ENCODE measurements around the gene CEP350. TPM values are rescaled to one million over a fixed set of nuclear protein-coding genes. Genes with fewer than 3 reads are reported as not detected.

Gene CEP350
- total and polyA plus RNA-seq, 2 of the 13 experiments (the other 11 are each of a cell fraction or from before 2014, with no cell fraction given) = 7.6 to 35.9 TPM

DNA sequence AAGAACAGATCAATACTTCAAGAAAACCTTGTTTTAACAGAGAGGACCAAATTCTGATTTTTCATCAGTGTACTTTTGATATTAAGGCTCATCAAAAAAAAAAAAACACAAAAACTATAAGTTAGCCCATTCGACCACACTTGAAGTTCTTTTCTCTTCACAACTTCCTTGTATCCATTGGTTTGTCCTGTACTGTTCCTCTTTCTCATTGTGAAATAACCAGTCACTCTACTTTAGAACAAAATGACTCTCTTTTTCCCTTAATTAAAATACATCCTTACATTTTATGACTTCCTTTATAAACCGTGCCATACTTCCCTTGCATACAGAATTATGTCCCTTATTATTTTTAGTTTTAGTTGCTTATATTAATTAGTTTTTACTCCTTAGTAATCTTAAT is 208.4 kb downstream of the CEP350 start (continued):
- TF ChIP-seq, protein P1, sequence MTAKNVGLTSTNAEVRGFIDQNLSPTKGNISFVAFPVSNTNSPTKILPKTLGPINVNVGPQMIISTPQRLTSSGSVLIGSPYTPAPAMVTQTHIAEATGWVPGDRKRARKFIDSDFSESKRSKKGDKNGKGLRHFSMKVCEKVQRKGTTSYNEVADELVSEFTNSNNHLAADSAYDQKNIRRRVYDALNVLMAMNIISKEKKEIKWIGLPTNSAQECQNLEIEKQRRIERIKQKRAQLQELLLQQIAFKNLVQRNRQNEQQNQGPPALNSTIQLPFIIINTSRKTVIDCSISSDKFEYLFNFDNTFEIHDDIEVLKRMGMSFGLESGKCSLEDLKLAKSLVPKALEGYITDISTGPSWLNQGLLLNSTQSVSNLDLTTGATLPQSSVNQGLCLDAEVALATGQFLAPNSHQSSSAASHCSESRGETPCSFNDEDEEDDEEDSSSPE (CRISPR knock-in tag; IDR thresholded peaks at IDR 0.05) = no peak
- no peak for TF ChIP-seq NBN (conservative IDR thresholded peaks at IDR 0.05)
- TF ChIP-seq, protein P2, sequence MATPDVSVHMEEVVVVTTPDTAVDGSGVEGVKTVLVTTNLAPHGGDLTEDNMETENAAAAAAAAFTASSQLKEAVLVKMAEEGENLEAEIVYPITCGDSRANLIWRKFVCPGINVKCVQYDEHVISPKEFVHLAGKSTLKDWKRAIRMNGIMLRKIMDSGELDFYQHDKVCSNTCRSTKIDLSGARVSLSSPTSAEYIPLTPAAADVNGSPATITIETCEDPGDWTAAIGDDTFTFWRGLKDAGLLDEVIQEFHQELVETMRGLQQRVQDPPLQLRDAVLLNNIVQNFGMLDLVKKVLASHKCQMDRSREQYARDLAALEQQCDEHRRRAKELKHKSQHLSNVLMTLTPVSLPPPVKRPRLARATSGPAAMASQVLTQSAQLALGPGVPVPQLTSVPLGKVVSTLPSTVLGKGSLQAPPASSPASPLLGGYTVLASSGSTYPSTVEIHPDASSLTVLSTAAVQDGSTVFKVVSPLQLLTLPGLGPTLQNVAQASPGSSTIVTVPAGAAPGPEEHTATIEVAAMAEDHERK (CRISPR knock-in tag; IDR thresholded peaks at IDR 0.05; ENCODE audit: low read depth) = no peak

Other genes starting within 250 kb of the CEP350 start
- not detected in 2 replicates for gene FAM163A, start 211.5 kb upstream of the CEP350 start, total RNA-seq (2016; rRNA removed; fragmentation: Illumina TruSeq; extraction: Trizol)
- not detected in 2 replicates for gene FAM163A, start 211.5 kb upstream of the CEP350 start, polyA plus RNA-seq (2011; rRNA removed)
- gene TOR1AIP2, start 77.0 kb upstream of the CEP350 start, total RNA-seq (2016; rRNA removed; fragmentation: Illumina TruSeq; extraction: Trizol) = 65.8 and 89.4 TPM in 2 replicates
- 28.4 and 35.2 TPM in 2 replicates for gene TOR1AIP2, start 77.0 kb upstream of the CEP350 start, polyA plus RNA-seq (2011; rRNA removed)
- gene TOR1AIP1, start 72.5 kb upstream of the CEP350 start, total RNA-seq (2016; rRNA removed; fragmentation: Illumina TruSeq; extraction: Trizol) = 23.8 and 29.0 TPM in 2 replicates
- gene TOR1AIP1, start 72.5 kb upstream of the CEP350 start, polyA plus RNA-seq (2011; rRNA removed) = 15.6 and 16.0 TPM in 2 replicates
- gene QSOX1, start 200.1 kb downstream of the CEP350 start, total RNA-seq (2016; rRNA removed; fragmentation: Illumina TruSeq; extraction: Trizol) = 2.6 and 6.8 TPM in 2 replicates
- 40.2 and 70.2 TPM in 2 replicates for gene QSOX1, start 200.1 kb downstream of the CEP350 start, polyA plus RNA-seq (2011; rRNA removed)